Measurements from ENCODE around the gene SDHAF1.
A peak's percentile ranks its signal among the peaks of the same experiment; 100 is the strongest.

SDHAF1 gene

DNA sequence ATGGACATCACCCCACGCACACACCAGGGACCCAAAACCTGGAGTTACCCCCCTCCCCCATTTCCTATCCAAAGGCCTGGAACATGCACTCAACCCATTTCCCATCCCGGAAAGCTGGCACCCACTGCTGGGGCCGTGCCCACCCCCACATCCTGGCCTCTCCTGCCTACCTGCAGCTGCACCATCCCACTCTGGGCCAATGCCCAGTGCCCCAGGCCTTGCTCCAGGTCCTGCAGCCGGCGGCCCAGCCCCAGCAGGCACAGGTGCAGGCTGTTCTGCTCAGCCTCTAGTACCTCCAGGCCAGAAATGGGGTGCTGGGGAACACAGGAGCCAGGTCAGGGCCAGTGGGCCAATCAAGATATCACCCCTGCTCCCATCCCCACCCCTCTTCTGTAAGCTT is 12.0 kb downstream of the SDHAF1 start:
- Histone ChIP-seq H2BK120ac (ENCODE audit: low read depth, low read length) (no peak overlapping the region), H3K4me2 (ENCODE audit: low read length) (no peak overlapping the region), H3K27ac (ENCODE audit: low read depth, low read length) (no peak overlapping the region), H3K56ac (ENCODE audit: low read length) (no peak overlapping the region), H4K8ac (ENCODE audit: low read depth, low read length) (no peak overlapping the region), H3K9ac (ENCODE audit: low read length) (no peak overlapping the region), H2BK5ac (ENCODE audit: low read length) (no peak overlapping the region), H3K23ac (ENCODE audit: low read length) (no peak overlapping the region), H3K79me2 (ENCODE audit: control insufficient read depth, insufficient read depth, low read length) (peaks cover 3% of the 10 kb centered on the region), H4K5ac (ENCODE audit: low read length) (no peak overlapping the region), H3K4me3 (ENCODE audit: low read length) (no peak overlapping the region), H3K27me3 (ENCODE audit: insufficient read depth, low read length, poor library complexity) (no peaks in the 10 kb centered on the region), H3K4me1 (ENCODE audit: control insufficient read depth, low read depth, low read length) (no peaks in the 10 kb centered on the region), H3K79me1 (ENCODE audit: low read length) (peaks cover 3% of the 10 kb centered on the region), H3K18ac (ENCODE audit: low read length) (no peak overlapping the region), H2AK5ac (ENCODE audit: low read length) (no peak overlapping the region), H3K36me3 (ENCODE audit: control insufficient read depth, insufficient read depth, low read length) (no peaks in the 10 kb centered on the region), H3K4ac (ENCODE audit: low read depth, low read length) (no peak overlapping the region), H2BK15ac (replicated peaks; ENCODE audit: low read depth) (no peak overlapping the region)
- DNase-seq, result no peak
- no CpG with 5 or more reads among the region's 5 CpGs for WGBS (ENCODE audit: extremely low coverage, insufficient coverage, low lambda C conversion rate)

GRCh38 chr19:36008336-36008978 is 13.5 kb downstream of the SDHAF1 start, which contains the start of gene SYNE4:
Gene SYNE4, minus strand, starts transcription at chr19:36008813. Its CDS starts 132 bp downstream, at chr19:36008681.
- H3K4me1 ChIP-seq (ENCODE audit: control insufficient read depth, low read depth, low read length), result peaks cover 3% of the 10 kb centered on the region
- H3K4me3 ChIP-seq (ENCODE audit: low read length), result peak within 1 kb of the TSS; percentile 29
- no peaks in the 10 kb centered on the region for H3K27me3 ChIP-seq (ENCODE audit: insufficient read depth, low read length, poor library complexity)
- H3K79me1 ChIP-seq (ENCODE audit: low read length), result peaks cover 10% of the 10 kb centered on the region
- H4K8ac ChIP-seq (ENCODE audit: low read depth, low read length), result no peak within 1 kb of the TSS
- H3K36me3 ChIP-seq (ENCODE audit: control insufficient read depth, insufficient read depth, low read length), result no peaks in the 10 kb centered on the region
- no peak within 1 kb of the TSS for H4K5ac ChIP-seq (ENCODE audit: low read length)
- peak within 1 kb of the TSS; percentile 97 for H2AK5ac ChIP-seq (ENCODE audit: low read length)
- DNase-seq, result peak; percentile 93
- peak within 1 kb of the TSS; percentile 92 for H3K23ac ChIP-seq (ENCODE audit: low read length)
- peak within 1 kb of the TSS; percentile 89 for H3K18ac ChIP-seq (ENCODE audit: low read length)
- H3K27ac ChIP-seq (ENCODE audit: low read depth, low read length), result no peak within 1 kb of the TSS
- H3K9ac ChIP-seq (ENCODE audit: low read length), result peak within 1 kb of the TSS; percentile 91
- peaks cover 5% of the 10 kb centered on the region for H3K79me2 ChIP-seq (ENCODE audit: control insufficient read depth, insufficient read depth, low read length)
- H2BK15ac ChIP-seq (replicated peaks; ENCODE audit: low read depth), result no peak within 1 kb of the TSS
- peak within 1 kb of the TSS; percentile 96 for H3K56ac ChIP-seq (ENCODE audit: low read length)
- peak within 1 kb of the TSS; percentile 77 for H2BK5ac ChIP-seq (ENCODE audit: low read length)
- H2BK120ac ChIP-seq (ENCODE audit: low read depth, low read length), result no peak within 1 kb of the TSS
- no CpG with 5 or more reads among the region's 19 CpGs for WGBS (ENCODE audit: extremely low coverage, insufficient coverage, low lambda C conversion rate)
- H3K4me2 ChIP-seq (ENCODE audit: low read length), result peak within 1 kb of the TSS; percentile 58
- H3K4ac ChIP-seq (ENCODE audit: low read depth, low read length), result peak within 1 kb of the TSS; percentile 71

GRCh38 chr19:36009220-36009619 is 14.2 kb downstream of the SDHAF1 start:
- DNase-seq, result peak; percentile 58
- WGBS (ENCODE audit: extremely low coverage, insufficient coverage, low lambda C conversion rate), result no CpG with 5 or more reads among the region's 50 CpGs
- no peak overlapping the region for H2AK5ac ChIP-seq (ENCODE audit: low read length)

DNA sequence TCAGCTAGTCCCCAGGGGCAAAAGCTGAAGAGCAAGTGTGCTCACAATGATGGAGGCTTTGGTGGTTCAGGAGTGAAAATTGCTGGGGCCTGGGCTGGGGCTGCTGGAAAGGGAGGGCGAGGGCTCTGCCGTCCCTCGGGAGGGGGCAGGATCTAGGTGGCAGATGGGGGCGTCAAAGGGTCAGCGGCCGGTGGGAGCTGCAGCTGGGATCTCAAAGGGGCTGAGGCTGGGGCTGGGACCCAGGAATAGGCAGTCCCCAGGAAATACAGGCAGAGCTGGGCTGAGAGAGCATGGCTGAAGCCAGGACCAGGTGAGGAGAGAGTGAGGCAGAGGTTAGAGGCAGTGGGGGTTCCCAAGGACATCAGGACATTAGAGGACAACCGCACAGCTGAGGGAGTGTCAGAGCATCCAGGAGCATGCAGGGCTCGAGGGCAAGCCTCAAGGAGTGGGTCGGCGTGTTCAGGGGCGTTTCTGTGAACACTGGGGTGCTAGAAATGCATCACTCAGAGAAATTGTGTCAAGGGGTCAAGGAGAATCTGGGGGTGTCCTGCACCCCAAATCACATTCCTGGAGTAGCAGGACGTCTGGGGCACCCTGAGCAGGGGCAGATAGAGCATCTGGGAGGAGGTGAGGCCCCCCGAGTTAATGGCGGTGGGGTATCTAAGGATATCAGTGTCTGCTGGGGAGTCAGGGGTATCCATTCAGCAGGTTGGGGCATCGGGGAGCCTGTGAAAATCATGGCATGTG is 14.8 kb downstream of the SDHAF1 start:
- no CpG with 5 or more reads among the region's 15 CpGs for WGBS (ENCODE audit: extremely low coverage, insufficient coverage, low lambda C conversion rate)
- H2BK120ac ChIP-seq (ENCODE audit: low read depth, low read length), result no peak overlapping the region

More at GRCh38 chr19:36009220-36009619, 14.2 kb downstream of the SDHAF1 start:
- H2BK15ac ChIP-seq (replicated peaks; ENCODE audit: low read depth), result no peak overlapping the region
- H3K79me2 ChIP-seq (ENCODE audit: control insufficient read depth, insufficient read depth, low read length), result peaks cover 5% of the 10 kb centered on the region
- H3K27me3 ChIP-seq (ENCODE audit: insufficient read depth, low read length, poor library complexity), result no peaks in the 10 kb centered on the region
- peak overlapping the region; percentile 58 for H3K4me2 ChIP-seq (ENCODE audit: low read length)
- peaks cover 3% of the 10 kb centered on the region for H3K4me1 ChIP-seq (ENCODE audit: control insufficient read depth, low read depth, low read length)
- H3K23ac ChIP-seq (ENCODE audit: low read length), result peak overlapping the region; percentile 35
- H3K79me1 ChIP-seq (ENCODE audit: low read length), result peaks cover 12% of the 10 kb centered on the region
- no peak overlapping the region for H4K5ac ChIP-seq (ENCODE audit: low read length)
- H2BK120ac ChIP-seq (ENCODE audit: low read depth, low read length), result no peak overlapping the region
- peak overlapping the region; percentile 72 for H3K9ac ChIP-seq (ENCODE audit: low read length)
- peak overlapping the region; percentile 89 for H3K56ac ChIP-seq (ENCODE audit: low read length)
- no peak overlapping the region for H3K27ac ChIP-seq (ENCODE audit: low read depth, low read length)
- H3K4ac ChIP-seq (ENCODE audit: low read depth, low read length), result peak overlapping the region; percentile 41
- H3K4me3 ChIP-seq (ENCODE audit: low read length), result peak overlapping the region; percentile 29
- no peak overlapping the region for H4K8ac ChIP-seq (ENCODE audit: low read depth, low read length)
- no peak overlapping the region for H2BK5ac ChIP-seq (ENCODE audit: low read length)
- peak overlapping the region; percentile 35 for H3K18ac ChIP-seq (ENCODE audit: low read length)
- H3K36me3 ChIP-seq (ENCODE audit: control insufficient read depth, insufficient read depth, low read length), result no peaks in the 10 kb centered on the region

GRCh38 chr19:36010402-36010801 is 15.4 kb downstream of the SDHAF1 start:
- Histone ChIP-seq H3K4me2 (ENCODE audit: low read length) (no peak overlapping the region), H3K79me2 (ENCODE audit: control insufficient read depth, insufficient read depth, low read length) (peaks cover 5% of the 10 kb centered on the region), H3K4me3 (ENCODE audit: low read length) (no peak overlapping the region), H2BK5ac (ENCODE audit: low read length) (no peak overlapping the region), H3K27ac (ENCODE audit: low read depth, low read length) (no peak overlapping the region), H3K18ac (ENCODE audit: low read length) (no peak overlapping the region), H4K8ac (ENCODE audit: low read depth, low read length) (no peak overlapping the region), H4K5ac (ENCODE audit: low read length) (no peak overlapping the region), H3K79me1 (ENCODE audit: low read length) (peaks cover 14% of the 10 kb centered on the region), H3K56ac (ENCODE audit: low read length) (no peak overlapping the region), H3K4ac (ENCODE audit: low read depth, low read length) (no peak overlapping the region), H3K27me3 (ENCODE audit: insufficient read depth, low read length, poor library complexity) (no peaks in the 10 kb centered on the region), H3K9ac (ENCODE audit: low read length) (no peak overlapping the region), H2BK120ac (ENCODE audit: low read depth, low read length) (no peak overlapping the region), H2AK5ac (ENCODE audit: low read length) (no peak overlapping the region), H2BK15ac (replicated peaks; ENCODE audit: low read depth) (no peak overlapping the region), H3K23ac (ENCODE audit: low read length) (no peak overlapping the region), H3K36me3 (ENCODE audit: control insufficient read depth, insufficient read depth, low read length) (no peaks in the 10 kb centered on the region), H3K4me1 (ENCODE audit: control insufficient read depth, low read depth, low read length) (peaks cover 3% of the 10 kb centered on the region)
- WGBS (ENCODE audit: extremely low coverage, insufficient coverage, low lambda C conversion rate), result no CpG with 5 or more reads among the region's 11 CpGs
- DNase-seq, result no peak

More for the DNA sequence above, 14.8 kb downstream of the SDHAF1 start:
- Histone ChIP-seq H3K27ac (ENCODE audit: low read depth, low read length) (no peak overlapping the region), H3K56ac (ENCODE audit: low read length) (peak overlapping the region; percentile 89), H3K9ac (ENCODE audit: low read length) (peak overlapping the region; percentile 72), H2BK15ac (replicated peaks; ENCODE audit: low read depth) (no peak overlapping the region), H3K4me3 (ENCODE audit: low read length) (no peak overlapping the region), H2BK5ac (ENCODE audit: low read length) (no peak overlapping the region), H4K8ac (ENCODE audit: low read depth, low read length) (no peak overlapping the region), H3K23ac (ENCODE audit: low read length) (no peak overlapping the region), H3K79me1 (ENCODE audit: low read length) (peaks cover 12% of the 10 kb centered on the region), H4K5ac (ENCODE audit: low read length) (no peak overlapping the region), H2AK5ac (ENCODE audit: low read length) (peak overlapping the region; percentile 3), H3K27me3 (ENCODE audit: insufficient read depth, low read length, poor library complexity) (no peaks in the 10 kb centered on the region), H3K4me1 (ENCODE audit: control insufficient read depth, low read depth, low read length) (peaks cover 3% of the 10 kb centered on the region), H3K36me3 (ENCODE audit: control insufficient read depth, insufficient read depth, low read length) (no peaks in the 10 kb centered on the region), H3K4ac (ENCODE audit: low read depth, low read length) (no peak overlapping the region), H3K4me2 (ENCODE audit: low read length) (peak overlapping the region; percentile 58), H3K18ac (ENCODE audit: low read length) (no peak overlapping the region), H3K79me2 (ENCODE audit: control insufficient read depth, insufficient read depth, low read length) (peaks cover 5% of the 10 kb centered on the region)
- DNase-seq, result no peak

Measured in mesendoderm (in vitro differentiated cells).